GM21825 (cell line): ENCODE measurements around the gene KCNQ5.
A peak's percentile ranks its signal among the peaks of the same experiment; 100 is the strongest.

Experiments
- ATAC-seq: cut with Tn5 transposase; IDR thresholded peaks from one replicate; pipeline ENCODE4 v1.9.1; 2021; ENCODE audit warnings: mild to moderate bottlenecking, moderate library complexity; ENCODE audit not compliant: unreplicated experiment

The KCNQ5 gene

GRCh38 chr6:72639920-72640614, 18.2 kb downstream of the KCNQ5 start:
- ATAC-seq, result no peak

DNA sequence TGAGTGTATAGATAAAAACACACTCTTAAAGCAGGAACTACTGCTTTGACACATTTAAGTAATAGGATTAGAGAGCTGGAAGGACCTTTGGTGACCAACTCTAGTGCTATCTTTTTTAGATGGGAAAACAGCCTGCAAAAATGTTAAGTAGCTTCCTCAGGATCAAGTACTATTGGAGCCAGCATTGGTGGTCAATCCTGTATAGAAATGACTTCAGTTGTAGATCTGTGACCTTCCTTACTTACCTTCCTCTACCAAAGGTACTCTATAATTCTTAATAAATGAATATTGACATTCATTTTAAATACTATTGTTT, 18.7 kb downstream of the KCNQ5 start:
- ATAC-seq, result no peak

- ATAC-seq, result no peak
Observed at GRCh38 chr6:72642435-72642834, 20.6 kb downstream of the KCNQ5 start.

- ATAC-seq, result no peak
Observed at GRCh38 chr6:72643214-72643613, 21.4 kb downstream of the KCNQ5 start.

GRCh38 chr6:72646604-72647485, 25.0 kb downstream of the KCNQ5 start:
- ATAC-seq, result no peak

- no peak for ATAC-seq
Observed at GRCh38 chr6:72647489-72647888, 25.6 kb downstream of the KCNQ5 start.

GRCh38 chr6:72649032-72649984, 27.4 kb downstream of the KCNQ5 start:
- peak; percentile 48 for ATAC-seq

DNA sequence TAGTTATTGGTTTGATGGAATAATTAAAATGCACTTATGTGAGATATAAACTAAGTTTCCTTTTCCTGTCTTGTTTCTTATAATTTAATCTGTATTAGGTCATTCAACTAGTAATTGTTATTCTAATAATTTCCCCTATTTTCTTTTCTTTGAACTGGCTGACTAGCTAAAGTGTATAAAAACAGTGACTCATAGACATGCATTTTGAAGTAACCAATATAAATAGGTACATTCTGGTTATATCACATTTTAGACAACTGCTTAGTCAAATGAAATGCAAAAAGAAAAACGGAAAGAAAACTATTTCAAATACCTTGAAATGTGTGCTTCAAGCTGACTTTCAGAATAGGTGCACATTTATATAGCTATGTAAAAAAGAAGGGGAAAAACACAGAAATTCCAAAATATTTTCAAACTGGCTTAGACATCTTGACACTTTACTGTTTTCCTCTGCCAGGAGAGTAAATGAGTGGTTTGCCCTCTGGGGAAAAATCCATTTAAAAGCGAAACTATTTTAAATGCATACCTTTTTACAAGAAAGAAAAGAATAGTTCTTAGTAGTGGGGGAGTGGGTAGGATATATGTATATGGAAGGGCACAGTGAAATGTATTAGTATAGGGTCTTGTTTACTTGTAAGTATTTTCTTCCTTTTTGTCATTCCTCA, 28.3 kb downstream of the KCNQ5 start:
- no peak for ATAC-seq

DNA sequence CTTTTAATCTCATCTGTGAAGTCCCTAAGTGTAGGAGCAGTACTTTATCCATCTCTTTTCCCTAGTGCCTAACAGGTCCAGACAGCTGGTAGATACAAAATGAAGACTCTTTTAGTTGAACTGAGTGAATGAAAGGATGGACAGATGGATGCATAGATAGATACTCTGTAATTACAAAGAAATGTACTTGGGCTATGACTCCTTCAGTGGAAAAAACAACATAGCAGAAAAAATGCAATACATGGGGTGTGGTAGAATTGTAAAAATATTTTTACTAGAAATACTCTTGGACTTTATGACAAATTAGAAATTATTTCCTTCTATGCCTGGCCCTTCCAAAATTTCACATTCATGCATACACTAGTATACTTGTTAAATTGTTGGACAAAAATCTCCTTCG, 29.3 kb downstream of the KCNQ5 start:
- no peak for ATAC-seq

DNA sequence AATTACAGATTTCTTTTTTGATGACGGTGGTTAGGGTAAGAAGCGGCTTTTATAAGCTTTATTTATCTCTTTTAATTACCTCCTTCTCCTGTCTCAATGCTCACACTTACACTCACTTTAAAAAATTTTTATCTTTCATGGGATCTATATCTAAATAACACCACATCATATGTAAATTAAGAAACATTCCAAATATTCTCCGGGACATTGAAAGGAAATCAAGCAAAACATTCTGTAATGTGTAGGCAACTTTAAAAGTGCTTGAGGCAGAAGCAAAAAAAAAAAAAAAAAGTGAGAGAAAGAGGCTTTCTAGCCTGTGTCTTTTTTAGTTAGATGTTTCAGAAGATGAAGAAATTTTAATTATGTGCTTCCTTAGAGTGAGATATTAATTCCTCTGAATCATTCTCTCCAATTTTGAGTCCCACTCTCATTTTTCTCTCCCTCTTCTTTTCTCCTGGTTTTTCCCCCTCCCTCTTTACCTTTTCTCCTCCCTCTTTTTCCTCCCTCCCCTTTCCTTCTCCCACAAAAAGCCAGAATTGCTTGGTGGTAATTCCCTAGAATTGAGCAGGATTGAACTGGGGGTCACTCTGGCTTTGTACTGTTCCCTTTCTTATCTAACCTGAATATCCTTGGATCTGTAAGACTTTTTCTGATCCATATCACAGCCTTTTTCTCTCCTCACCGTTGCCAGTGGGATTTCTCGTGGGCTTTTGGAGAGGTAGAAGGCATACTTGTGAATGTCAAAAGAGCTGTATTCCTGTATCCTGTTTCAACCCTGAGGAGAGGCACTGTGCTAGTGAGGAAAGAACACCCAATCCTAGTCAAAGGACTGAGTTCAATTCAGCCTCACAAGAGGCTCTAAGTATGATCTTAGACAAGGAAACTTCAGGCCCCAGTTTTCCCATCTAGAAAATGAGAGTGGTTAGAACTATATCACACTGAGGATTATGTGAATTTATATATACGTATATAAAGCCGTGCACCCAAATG, 30.4 kb downstream of the KCNQ5 start:
- ATAC-seq, result no peak

GRCh38 chr6:72653026-72653425, 31.2 kb downstream of the KCNQ5 start:
- no peak for ATAC-seq

DNA sequence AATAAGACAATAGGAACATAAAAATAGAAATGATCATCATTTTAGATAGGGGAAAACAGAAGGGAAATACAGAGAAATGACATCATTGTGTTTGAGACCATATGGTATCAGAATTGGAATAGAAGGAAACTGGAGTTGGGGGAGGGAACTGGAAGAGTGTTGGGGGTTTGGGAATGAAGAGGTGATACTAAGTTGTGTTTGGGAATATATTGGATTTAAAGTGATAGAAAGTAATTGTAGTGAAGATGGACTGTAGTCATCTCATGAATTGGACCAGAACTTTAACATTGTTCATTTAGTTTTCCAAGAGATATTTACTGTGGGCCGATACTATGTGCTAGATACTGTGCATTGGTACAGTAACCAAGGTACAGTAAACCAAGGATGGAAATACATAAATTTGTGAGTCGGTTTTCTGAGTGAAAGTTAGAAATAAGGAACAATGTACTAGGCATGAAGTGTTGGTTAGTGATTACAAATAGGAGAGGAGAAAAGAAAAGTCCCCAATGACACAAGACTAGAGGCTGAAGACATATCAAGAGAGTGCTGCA, 32.3 kb downstream of the KCNQ5 start:
- peak; percentile 70 for ATAC-seq

- ATAC-seq, result no peak
Observed at GRCh38 chr6:72657407-72658197, 35.7 kb downstream of the KCNQ5 start.

DNA sequence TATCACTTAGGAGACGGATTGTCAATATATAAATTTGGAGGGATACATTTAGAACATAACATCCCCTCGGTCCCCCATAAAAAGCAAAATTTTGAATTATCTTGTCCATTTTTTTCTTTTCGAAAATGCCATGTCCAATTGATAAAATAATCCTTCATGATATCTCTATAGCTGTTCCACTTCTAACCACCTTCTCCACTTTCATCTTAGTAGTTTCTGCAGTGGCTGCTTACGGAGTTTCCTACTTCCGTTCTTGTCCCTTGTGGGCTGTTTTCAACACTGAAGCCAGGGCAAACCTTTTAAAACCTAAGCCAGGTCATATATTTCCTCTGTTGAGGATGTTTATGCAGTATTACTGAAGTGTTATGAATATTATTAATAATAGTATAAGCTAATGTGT, 37.9 kb downstream of the KCNQ5 start:
- ATAC-seq, result no peak

DNA sequence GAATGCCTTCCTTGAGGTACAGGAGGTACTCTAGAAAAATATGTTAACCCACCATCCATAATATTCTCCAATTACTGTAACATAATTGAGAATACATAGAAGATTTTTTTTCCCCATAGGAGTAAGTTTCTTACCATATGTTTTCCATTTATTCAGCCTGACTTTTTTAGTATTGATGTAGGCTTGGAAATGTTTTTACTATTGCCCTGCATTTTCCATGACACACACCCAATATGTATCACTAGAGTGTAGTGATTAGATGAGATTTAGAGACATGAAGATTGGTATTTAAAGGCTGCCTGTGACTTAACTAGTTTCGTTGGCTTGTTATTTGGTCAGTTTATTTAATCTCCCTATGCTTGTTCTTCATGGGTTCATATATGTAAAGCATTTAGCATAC, 39.5 kb downstream of the KCNQ5 start:
- ATAC-seq, result no peak

DNA sequence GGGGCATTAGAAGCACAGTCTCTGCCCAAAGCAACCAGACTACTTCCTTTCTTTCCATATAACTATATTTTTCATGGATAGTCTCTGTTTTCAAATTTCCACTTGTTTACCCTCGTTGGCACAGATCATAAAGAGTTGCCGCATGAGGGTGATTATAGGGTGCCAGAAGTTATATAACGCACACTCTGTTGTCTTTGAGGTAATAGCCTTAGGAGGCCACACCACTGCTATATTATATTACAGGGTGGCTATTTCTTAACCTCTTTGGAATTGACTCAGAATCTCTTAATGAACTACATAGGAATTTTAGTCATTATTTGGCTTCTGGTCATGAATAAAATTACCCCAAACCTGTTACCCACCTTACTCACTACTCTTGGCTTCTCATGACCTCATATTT, 43.7 kb downstream of the KCNQ5 start:
- ATAC-seq, result no peak

DNA sequence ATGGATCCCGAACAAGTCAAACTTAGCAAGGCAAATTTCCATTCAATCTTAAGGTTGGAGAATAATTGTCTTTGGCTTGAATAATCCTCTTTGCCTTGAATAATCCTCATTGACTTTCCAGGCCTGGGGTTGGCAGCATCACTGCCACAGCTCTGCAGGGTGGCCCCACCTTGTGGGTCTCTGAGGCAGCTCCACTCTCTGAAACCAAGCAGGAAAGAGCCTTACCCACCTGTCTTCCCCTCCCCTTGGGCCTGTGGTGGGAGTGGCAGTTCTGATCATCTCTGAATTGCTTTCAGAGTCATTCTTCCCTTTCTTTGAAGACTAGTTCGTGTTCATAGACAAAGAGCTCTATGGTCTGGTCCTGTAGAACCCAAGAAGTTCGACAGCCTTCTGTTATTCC, 47.5 kb downstream of the KCNQ5 start:
- no peak for ATAC-seq

DNA sequence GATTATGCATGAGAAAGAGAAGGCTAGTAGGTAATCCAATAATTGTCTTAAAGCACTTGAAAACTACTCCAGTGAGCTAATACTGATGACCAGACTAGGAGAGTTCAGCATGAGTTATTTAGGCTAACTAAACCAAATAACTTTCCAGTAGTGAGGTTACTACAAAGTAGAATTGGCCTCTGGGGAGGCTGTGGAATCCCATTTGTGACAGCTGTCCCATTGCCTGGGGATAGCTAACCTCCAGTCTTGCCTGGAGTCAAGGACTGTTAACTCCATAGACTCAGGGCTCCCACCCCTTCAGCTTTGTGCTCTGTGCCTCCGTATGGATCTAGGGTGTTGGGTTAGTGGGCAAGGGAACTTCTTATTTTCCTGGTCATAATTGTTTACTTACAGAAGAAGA, 51.0 kb downstream of the KCNQ5 start:
- ATAC-seq, result no peak

DNA sequence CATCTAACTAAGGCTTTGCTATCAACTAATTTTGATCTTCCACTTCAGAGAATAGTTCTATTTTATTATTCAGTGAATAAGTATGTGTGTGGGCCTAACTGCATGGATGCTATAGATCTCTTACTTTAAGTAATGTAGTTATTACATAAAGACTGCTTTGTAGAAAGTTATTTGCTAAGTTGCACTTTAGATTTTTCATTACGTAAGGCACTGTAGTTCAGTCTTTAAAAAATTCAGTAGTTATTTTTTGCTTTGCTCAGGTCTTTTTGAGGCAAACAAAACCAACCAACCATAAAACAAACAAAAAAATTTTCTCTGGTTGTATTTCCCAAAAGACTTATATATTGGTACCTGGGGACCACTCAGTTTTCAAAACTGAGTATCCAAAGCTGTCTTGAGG, 53.0 kb downstream of the KCNQ5 start:
- ATAC-seq, result no peak
